Raji (cell line): ENCODE data around the gene SYT9.
A peak's percentile ranks its signal among the peaks of the same experiment; 100 is the strongest.

ENCODE experiments used
- POLR2A ChIP-seq: IDR thresholded peaks from 2 replicates; pipeline ENCODE4 v1.6.1; 2011; ENCODE audit warnings: low read depth, low read length, control low read depth; ENCODE audit not compliant: insufficient read depth

Gene SYT9

GRCh38 chr11:7513234-7514098 lies 261.8 kb downstream of the SYT9 start, which contains the start of gene PPFIBP2:
TSS of gene PPFIBP2 (plus strand) at chr11:7513999. CDS start at chr11:7549476, 35,477 bp downstream.
- TF ChIP-seq POLR2A: peak; percentile 71

GRCh38 chr11:7514099-7514591 lies 262.4 kb downstream of the SYT9 start:
- TF ChIP-seq POLR2A: no peak

GRCh38 chr11:7515447-7515886 lies 263.8 kb downstream of the SYT9 start:
- no peak for TF ChIP-seq POLR2A

GRCh38 chr11:7516475-7516874 lies 264.8 kb downstream of the SYT9 start:
- no peak for TF ChIP-seq POLR2A
